ENCODE data around the gene TNS4. TPM values are rescaled to one million over a fixed set of nuclear protein-coding genes. Genes with fewer than 3 reads are reported as not detected.

TNS4 gene
- total RNA-seq, 4 donors from 2014 or later: 2.2 TPM; not detected in 3

GRCh38 chr17:40473573-40474365, 27.7 kb downstream of the TNS4 start:
- H3K36me3 ChIP-seq: no peaks in the 10 kb centered on the region
- H3K4me1 ChIP-seq: peaks cover 2 to 63% (median 15%) of the 10 kb centered on the region in 3 donors
- no peaks in the 10 kb centered on the region for H3K27me3 ChIP-seq
- 72 to 85% methylated on average over 3 to 5 of the region's 16 CpGs for WGBS, 2 donors (ENCODE audit: low coverage in 1 of 2)
- no peaks in the 10 kb centered on the region for H3K9me3 ChIP-seq
- H3K4me3 ChIP-seq: no peak overlapping the region
- TF ChIP-seq POLR2A (IDR thresholded peaks at IDR 0.05) (no peak), EP300 (IDR thresholded peaks at IDR 0.05) (no peak), POLR2AphosphoS5 (IDR thresholded peaks at IDR 0.05) (no peak), CTCF (IDR thresholded peaks at IDR 0.05) (no peak)
- H3K27ac ChIP-seq: peak overlapping the region in 1 of 4 donors; percentile 85
- ATAC-seq: no peak

GRCh38 chr17:40472733-40473452, 28.5 kb downstream of the TNS4 start:
- H3K27me3 ChIP-seq: no peaks in the 10 kb centered on the region
- no peaks in the 10 kb centered on the region for H3K9me3 ChIP-seq
- WGBS, 2 donors (ENCODE audit: low coverage in 1 of 2): 92 to 94% methylated on average over 2 to 3 of the region's 3 CpGs
- no peaks in the 10 kb centered on the region for H3K36me3 ChIP-seq
- peaks cover 2 to 63% (median 15%) of the 10 kb centered on the region in 3 donors for H3K4me1 ChIP-seq
- peak overlapping the region in 3 of 4 donors; percentile 70 to 85 (median 75) for H3K27ac ChIP-seq
- no peak for ATAC-seq
- no peak for TF ChIP-seq EP300 (IDR thresholded peaks at IDR 0.05)
- no peak for TF ChIP-seq POLR2A (IDR thresholded peaks at IDR 0.05)
- no peak for TF ChIP-seq POLR2AphosphoS5 (IDR thresholded peaks at IDR 0.05)
- no peak for TF ChIP-seq CTCF (IDR thresholded peaks at IDR 0.05)
- no peak overlapping the region for H3K4me3 ChIP-seq

- ATAC-seq: no peak
- Histone ChIP-seq H3K27ac (peak overlapping the region; percentile 15 to 85 (median 72)), H3K4me1 (peaks cover 2 to 63% (median 15%) of the 10 kb centered on the region in 3 donors), H3K36me3 (no peaks in the 10 kb centered on the region), H3K9me3 (no peaks in the 10 kb centered on the region), H3K4me3 (no peak overlapping the region), H3K27me3 (no peaks in the 10 kb centered on the region)
- TF ChIP-seq POLR2AphosphoS5 (IDR thresholded peaks at IDR 0.05) (peak; percentile 38), EP300 (IDR thresholded peaks at IDR 0.05) (no peak), CTCF (IDR thresholded peaks at IDR 0.05) (no peak)
- WGBS, 2 donors (ENCODE audit: low coverage in 1 of 2): 54 to 59% methylated on average over 3 to 4 of the region's 6 CpGs
Measured at GRCh38 chr17:40471846-40472732, 29.3 kb downstream of the TNS4 start.

- Histone ChIP-seq H3K4me1 (peaks cover 2 to 57% (median 15%) of the 10 kb centered on the region in 3 donors), H3K27me3 (no peaks in the 10 kb centered on the region), H3K27ac (peak overlapping the region; percentile 15 to 85 (median 72)), H3K36me3 (no peaks in the 10 kb centered on the region), H3K9me3 (no peaks in the 10 kb centered on the region), H3K4me3 (no peak overlapping the region)
- peak; percentile 74 for ATAC-seq
- TF ChIP-seq EP300 (IDR thresholded peaks at IDR 0.05) (no peak), POLR2AphosphoS5 (IDR thresholded peaks at IDR 0.05) (peak; percentile 76)
- WGBS, 2 donors (ENCODE audit: low coverage in 1 of 2): 70% methylated on average over 14 of the region's 17 CpGs; no CpG with 5 or more reads in 1 of the 2 donors
Measured at GRCh38 chr17:40470932-40471828, 30.2 kb downstream of the TNS4 start.

Measured in gastroesophageal sphincter (tissue), 4 donors.